Nephron progenitor cell (in vitro differentiated cells): Measurements from ENCODE around the gene HID1.

Experiments used
- DNase-seq: peaks from one replicate; pipeline ENCODE4 v3.0.0; 2021
- H3K27ac Mint-ChIP-seq: 2 replicates; pipeline ENCODE4 v1.8.0; 2021; ENCODE audit warnings: mild to moderate bottlenecking, moderate library complexity, mixed read lengths
- H3K27me3 Mint-ChIP-seq: 2 replicates; pipeline ENCODE4 v1.8.0; 2021; ENCODE audit warnings: mild to moderate bottlenecking, low read depth, mixed read lengths; ENCODE audit not compliant: poor library complexity
- H3K36me3 Mint-ChIP-seq: 2 replicates; pipeline ENCODE4 v1.8.0; 2021; ENCODE audit warnings: low read depth, mixed read lengths
- H3K4me1 Mint-ChIP-seq: 2 replicates; pipeline ENCODE4 v1.8.0; 2021; ENCODE audit warnings: mixed read lengths
- H3K4me3 Mint-ChIP-seq: 2 replicates; pipeline ENCODE4 v1.8.0; 2021; ENCODE audit warnings: mild to moderate bottlenecking, moderate library complexity, mixed read lengths
- H3K9me3 Mint-ChIP-seq: 2 replicates; pipeline ENCODE4 v1.8.0; 2021; ENCODE audit warnings: mild to moderate bottlenecking, moderate library complexity, mixed read lengths
- CTCF ChIP-seq: fragments of 200-600 bp; sonication (generic); IDR thresholded peaks from 2 replicates; pipeline ENCODE4 v1.5.0; 2021; ENCODE audit warnings: antibody characterized with exemption

HID1 gene

DNA sequence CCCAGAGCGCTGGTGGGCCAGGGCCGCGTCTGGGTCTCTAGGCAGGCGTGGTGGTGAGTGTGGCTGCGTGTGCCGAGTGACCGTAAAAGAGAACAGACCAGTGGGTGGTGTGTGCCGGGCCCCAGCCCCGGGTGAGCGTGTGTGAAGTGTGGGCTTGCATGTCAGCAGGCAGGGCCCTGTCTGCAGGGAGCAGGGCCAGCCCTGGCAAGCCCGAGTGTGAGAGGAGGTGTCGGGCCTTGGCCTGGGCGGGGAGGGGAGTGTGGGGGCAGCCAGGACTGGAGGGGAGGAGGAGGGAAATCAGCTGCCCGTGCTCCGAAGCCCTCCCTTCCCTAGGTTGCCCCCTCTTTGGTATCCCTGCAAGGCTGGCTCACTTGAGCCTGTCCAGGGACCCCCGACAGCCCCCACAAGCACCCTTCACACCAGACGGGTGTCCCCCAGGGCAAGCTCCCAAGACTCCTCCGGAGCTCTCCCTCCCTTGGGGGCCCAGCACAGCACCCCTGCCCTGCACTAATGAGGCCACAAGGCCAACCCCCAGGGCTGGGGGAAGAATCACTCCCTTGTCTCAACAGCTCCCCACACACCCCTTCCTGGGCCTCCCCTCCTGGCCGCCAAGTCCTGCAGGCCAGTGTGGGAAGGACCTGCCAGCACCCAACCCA, 51.4 kb downstream of the HID1 start:
- peak overlapping the region; percentile 59 for H3K4me3 Mint-ChIP-seq
- H3K27ac Mint-ChIP-seq: no peak overlapping the region
- no peaks in the 10 kb centered on the region for H3K36me3 Mint-ChIP-seq
- H3K9me3 Mint-ChIP-seq: no peaks in the 10 kb centered on the region
- TF ChIP-seq CTCF: no peak
- peaks cover 31% of the 10 kb centered on the region for H3K4me1 Mint-ChIP-seq
- H3K27me3 Mint-ChIP-seq: peaks cover 65% of the 10 kb centered on the region
- peak; percentile 30 for DNase-seq

DNA sequence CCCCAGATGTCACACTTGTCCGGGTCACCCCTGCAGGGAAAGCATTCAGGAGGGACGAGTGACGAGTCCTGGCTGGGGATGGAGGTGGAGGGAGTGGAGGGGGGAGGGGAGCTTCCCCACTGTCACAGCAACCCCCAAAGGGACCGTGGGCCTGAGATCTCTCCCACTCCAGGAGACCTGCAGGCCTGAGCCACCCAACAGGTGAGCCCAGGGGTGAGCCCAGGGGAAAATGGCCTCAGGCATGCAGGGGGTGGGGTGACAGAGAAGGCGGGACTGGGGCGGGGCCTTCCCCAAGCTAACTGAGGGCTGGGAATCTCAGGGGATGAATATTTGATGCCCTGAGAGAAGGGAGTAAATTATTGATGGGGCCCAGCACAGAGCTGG, 51.9 kb downstream of the HID1 start:
- H3K9me3 Mint-ChIP-seq: no peaks in the 10 kb centered on the region
- H3K4me1 Mint-ChIP-seq: peaks cover 31% of the 10 kb centered on the region
- no peak for DNase-seq
- H3K27me3 Mint-ChIP-seq: peaks cover 64% of the 10 kb centered on the region
- H3K36me3 Mint-ChIP-seq: no peaks in the 10 kb centered on the region
- no peak for TF ChIP-seq CTCF
- H3K27ac Mint-ChIP-seq: no peak overlapping the region
- H3K4me3 Mint-ChIP-seq: peak overlapping the region; percentile 59

DNA sequence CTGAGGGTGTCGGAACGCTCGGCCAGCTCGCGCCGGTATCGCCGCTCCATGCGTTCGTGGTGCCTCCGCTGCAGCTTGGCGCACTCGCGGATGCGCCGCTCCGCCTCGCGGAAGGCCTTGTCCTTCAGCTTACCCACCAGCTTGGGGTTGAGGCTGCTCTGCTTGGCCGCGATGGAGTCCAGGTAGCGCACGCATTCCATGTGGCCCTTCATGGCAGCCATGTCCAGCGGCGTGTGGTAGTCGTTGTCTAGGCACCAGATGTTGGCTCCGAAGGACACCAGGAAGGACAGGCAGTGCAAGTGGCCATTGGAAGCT, 52.3 kb downstream of the HID1 start:
- H3K4me1 Mint-ChIP-seq: peaks cover 31% of the 10 kb centered on the region
- H3K27ac Mint-ChIP-seq: no peak overlapping the region
- H3K27me3 Mint-ChIP-seq: peaks cover 60% of the 10 kb centered on the region
- H3K4me3 Mint-ChIP-seq: no peak overlapping the region
- no peak for DNase-seq
- TF ChIP-seq CTCF: no peak
- no peaks in the 10 kb centered on the region for H3K9me3 Mint-ChIP-seq
- H3K36me3 Mint-ChIP-seq: no peaks in the 10 kb centered on the region

DNA sequence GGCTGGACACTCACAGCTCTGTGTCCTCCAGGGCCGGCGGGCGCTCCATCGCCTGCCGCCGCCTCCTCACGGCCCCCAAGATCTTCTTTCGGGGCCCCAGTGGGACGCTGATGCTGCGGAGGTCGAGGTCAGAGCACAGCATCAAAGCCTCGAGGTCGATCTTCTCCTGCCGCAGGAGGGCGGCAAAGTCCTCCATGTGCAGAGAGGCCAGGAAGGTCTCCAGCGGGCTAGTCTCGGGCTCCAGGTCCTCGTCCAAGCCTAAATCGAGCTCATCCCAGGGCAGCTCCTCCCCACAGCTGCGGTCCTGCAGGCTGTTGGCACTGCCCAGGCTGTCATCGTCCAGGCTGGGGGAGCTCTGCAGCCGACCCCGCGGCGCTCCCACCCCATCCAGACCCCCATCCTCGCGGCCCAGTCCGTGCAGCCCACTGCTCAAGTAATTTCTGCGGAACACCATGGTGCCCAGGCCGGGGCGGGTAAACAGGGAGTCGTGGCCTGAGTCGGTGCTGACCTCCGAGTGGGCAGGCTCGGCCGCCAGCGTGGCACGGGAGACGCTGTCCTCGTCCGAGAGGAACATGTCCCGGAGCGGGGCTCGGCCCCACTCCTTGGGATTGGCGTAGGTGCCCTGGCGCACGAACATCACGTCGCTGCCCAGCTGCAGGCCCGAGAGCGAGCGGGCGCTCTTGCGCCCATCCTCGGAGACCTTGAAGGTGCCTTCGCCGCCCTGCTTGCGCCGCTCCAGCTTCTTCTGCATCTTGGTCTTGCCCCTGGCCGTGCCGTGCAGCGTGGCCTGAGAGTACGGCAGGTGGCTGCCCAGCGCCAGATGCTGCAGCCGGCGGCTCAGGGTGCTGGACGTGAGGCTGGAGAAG, 52.9 kb downstream of the HID1 start:
- Mint-ChIP-seq H3K4me1 (peaks cover 31% of the 10 kb centered on the region), H3K4me3 (no peak overlapping the region), H3K36me3 (no peaks in the 10 kb centered on the region), H3K27ac (no peak overlapping the region), H3K27me3 (peaks cover 58% of the 10 kb centered on the region), H3K9me3 (no peaks in the 10 kb centered on the region)
- DNase-seq: peak; percentile 43
- no peak for TF ChIP-seq CTCF

GRCh38 chr17:74918906-74919305, 53.7 kb downstream of the HID1 start:
- no peak for DNase-seq
- Mint-ChIP-seq H3K27ac (peak overlapping the region; percentile 71), H3K4me1 (peaks cover 29% of the 10 kb centered on the region), H3K9me3 (peaks cover 2% of the 10 kb centered on the region), H3K36me3 (no peaks in the 10 kb centered on the region), H3K4me3 (no peak overlapping the region), H3K27me3 (peaks cover 51% of the 10 kb centered on the region)
- no peak for TF ChIP-seq CTCF
